ENCODE results near the gene EXOC6B. TPM values are rescaled to one million over a fixed set of nuclear protein-coding genes. Genes with fewer than 3 reads are reported as not detected.

The EXOC6B gene
- total RNA-seq, 2 donors from 2014 or later, result 51.3 to 68.9 TPM

- H3K27ac ChIP-seq (ENCODE audit: low read depth, low read length), result no peak overlapping the region
- peaks cover 37% of the 10 kb centered on the region for H3K36me3 ChIP-seq (ENCODE audit: control insufficient read depth, insufficient read depth, low read length)
- no peak for TF ChIP-seq CTCF (conservative IDR thresholded peaks at IDR 0.05)
- H3K9me3 ChIP-seq (ENCODE audit: control insufficient read depth, low read length), result peaks cover 48% of the 10 kb centered on the region
- Mint-ChIP-seq H3K27ac (no peak overlapping the region), H3K36me3 (ENCODE audit: low read depth) (peaks cover 44% of the 10 kb centered on the region), H3K9me3 (peaks cover 39% of the 10 kb centered on the region), H3K4me1 (no peaks in the 10 kb centered on the region), H3K27me3 (ENCODE audit: insufficient read depth) (no peaks in the 10 kb centered on the region), H3K4me3 (no peak overlapping the region)
- WGBS, 2 experiments (ENCODE audit: insufficient coverage in 1 of 2, insufficient read length in 1 of 2), result 91 to 100% methylated on average over 1 to 3 of the region's 3 CpGs
- no peak for DNase-seq
- H3K9ac ChIP-seq (ENCODE audit: extremely low read depth, low read length, poor library complexity, severe bottlenecking), result no peak overlapping the region
- no peaks in the 10 kb centered on the region for H3K27me3 ChIP-seq (ENCODE audit: control insufficient read depth, insufficient read depth, low read length, poor library complexity, severe bottlenecking)
- no peak overlapping the region for H3K4me3 ChIP-seq (ENCODE audit: low read length)
- H3K4me1 ChIP-seq (ENCODE audit: control insufficient read depth, insufficient read depth, low read length), result no peaks in the 10 kb centered on the region
Measured at GRCh38 chr2:72475246-72475645, 350.6 kb downstream of the EXOC6B start.

GRCh38 chr2:72457801-72458516, 367.9 kb downstream of the EXOC6B start:
- Histone ChIP-seq H3K9ac (ENCODE audit: extremely low read depth, low read length, poor library complexity, severe bottlenecking) (no peak overlapping the region), H3K36me3 (ENCODE audit: control insufficient read depth, insufficient read depth, low read length) (peaks cover 18% of the 10 kb centered on the region), H3K4me1 (ENCODE audit: control insufficient read depth, insufficient read depth, low read length) (no peaks in the 10 kb centered on the region), H3K27me3 (ENCODE audit: control insufficient read depth, insufficient read depth, low read length, poor library complexity, severe bottlenecking) (no peaks in the 10 kb centered on the region), H3K4me3 (ENCODE audit: low read length) (no peak overlapping the region), H3K27ac (ENCODE audit: low read depth, low read length) (no peak overlapping the region), H3K9me3 (ENCODE audit: control insufficient read depth, low read length) (peaks cover 19% of the 10 kb centered on the region)
- Mint-ChIP-seq H3K9me3 (peaks cover 5% of the 10 kb centered on the region), H3K27ac (no peak overlapping the region), H3K36me3 (ENCODE audit: low read depth) (peaks cover 20% of the 10 kb centered on the region), H3K4me3 (no peak overlapping the region), H3K4me1 (peaks cover 2% of the 10 kb centered on the region), H3K27me3 (ENCODE audit: insufficient read depth) (no peaks in the 10 kb centered on the region)
- DNase-seq, result no peak
- WGBS, 2 experiments (ENCODE audit: insufficient coverage in 1 of 2, insufficient read length in 1 of 2), result 92 to 100% methylated on average over 1 to 6 of the region's 6 CpGs
- TF ChIP-seq CTCF (conservative IDR thresholded peaks at IDR 0.05), result no peak

- Mint-ChIP-seq H3K4me3 (no peak overlapping the region), H3K36me3 (ENCODE audit: low read depth) (peaks cover 8% of the 10 kb centered on the region), H3K27me3 (ENCODE audit: insufficient read depth) (no peaks in the 10 kb centered on the region), H3K27ac (no peak overlapping the region), H3K4me1 (no peaks in the 10 kb centered on the region), H3K9me3 (no peaks in the 10 kb centered on the region)
- no peaks in the 10 kb centered on the region for H3K4me1 ChIP-seq (ENCODE audit: control insufficient read depth, insufficient read depth, low read length)
- H3K4me3 ChIP-seq (ENCODE audit: low read length), result no peak overlapping the region
- H3K9me3 ChIP-seq (ENCODE audit: control insufficient read depth, low read length), result peaks cover 5% of the 10 kb centered on the region
- no peak for TF ChIP-seq CTCF (conservative IDR thresholded peaks at IDR 0.05)
- 91 to 94% methylated on average over 2 to 4 of the region's 4 CpGs for WGBS, 2 experiments (ENCODE audit: insufficient coverage in 1 of 2, insufficient read length in 1 of 2)
- no peaks in the 10 kb centered on the region for H3K27me3 ChIP-seq (ENCODE audit: control insufficient read depth, insufficient read depth, low read length, poor library complexity, severe bottlenecking)
- H3K36me3 ChIP-seq (ENCODE audit: control insufficient read depth, insufficient read depth, low read length), result peaks cover 3% of the 10 kb centered on the region
- DNase-seq, result no peak
- no peak overlapping the region for H3K27ac ChIP-seq (ENCODE audit: low read depth, low read length)
- no peak overlapping the region for H3K9ac ChIP-seq (ENCODE audit: extremely low read depth, low read length, poor library complexity, severe bottlenecking)
Measured at GRCh38 chr2:72454189-72454588, 371.6 kb downstream of the EXOC6B start.
